Measurements from ENCODE around the gene MS4A12. TPM values are rescaled to one million over a fixed set of nuclear protein-coding genes. Genes with fewer than 3 reads are reported as not detected.

Gene MS4A12
- total RNA-seq, 2 donors from 2014 or later: not detected

DNA sequence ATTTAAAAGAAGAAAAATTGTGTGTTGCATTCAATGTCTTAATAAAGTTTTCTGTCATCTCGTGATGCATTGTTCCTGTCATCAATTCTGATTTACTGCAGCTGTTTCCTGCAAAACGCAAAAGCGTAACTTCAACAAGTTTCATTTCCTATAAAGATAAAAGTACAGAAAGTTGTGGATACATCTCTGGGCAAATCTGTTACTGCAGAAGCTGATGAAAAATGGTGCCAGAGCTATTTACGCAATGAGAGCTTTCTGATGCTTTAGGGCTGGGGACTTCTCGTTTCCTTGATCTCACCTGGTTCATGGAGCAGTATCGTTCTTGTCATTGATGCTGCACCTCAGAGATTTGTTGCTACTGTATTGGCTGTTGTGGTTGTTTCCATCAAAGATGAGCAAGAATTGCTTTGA, 15.5 kb upstream of the MS4A12 start:
- Histone ChIP-seq H3K4me1 (ENCODE audit: control insufficient read depth in 1 of 2, low read depth in 2 of 2) (no peaks in the 10 kb centered on the region), H3K9me3 (no peaks in the 10 kb centered on the region), H3K27me3 (replicated peaks; ENCODE audit: insufficient read depth) (no peaks in the 10 kb centered on the region), H3K4me3 (no peak overlapping the region), H3K36me3 (no peaks in the 10 kb centered on the region), H3K27ac (no peak overlapping the region)
- DNase-seq (ENCODE audit: low spot score) (no peak), ATAC-seq (ENCODE audit: insufficient number of reproducible peaks, low FRiP score, low read depth) (no peak)
- TF ChIP-seq, protein P1, sequence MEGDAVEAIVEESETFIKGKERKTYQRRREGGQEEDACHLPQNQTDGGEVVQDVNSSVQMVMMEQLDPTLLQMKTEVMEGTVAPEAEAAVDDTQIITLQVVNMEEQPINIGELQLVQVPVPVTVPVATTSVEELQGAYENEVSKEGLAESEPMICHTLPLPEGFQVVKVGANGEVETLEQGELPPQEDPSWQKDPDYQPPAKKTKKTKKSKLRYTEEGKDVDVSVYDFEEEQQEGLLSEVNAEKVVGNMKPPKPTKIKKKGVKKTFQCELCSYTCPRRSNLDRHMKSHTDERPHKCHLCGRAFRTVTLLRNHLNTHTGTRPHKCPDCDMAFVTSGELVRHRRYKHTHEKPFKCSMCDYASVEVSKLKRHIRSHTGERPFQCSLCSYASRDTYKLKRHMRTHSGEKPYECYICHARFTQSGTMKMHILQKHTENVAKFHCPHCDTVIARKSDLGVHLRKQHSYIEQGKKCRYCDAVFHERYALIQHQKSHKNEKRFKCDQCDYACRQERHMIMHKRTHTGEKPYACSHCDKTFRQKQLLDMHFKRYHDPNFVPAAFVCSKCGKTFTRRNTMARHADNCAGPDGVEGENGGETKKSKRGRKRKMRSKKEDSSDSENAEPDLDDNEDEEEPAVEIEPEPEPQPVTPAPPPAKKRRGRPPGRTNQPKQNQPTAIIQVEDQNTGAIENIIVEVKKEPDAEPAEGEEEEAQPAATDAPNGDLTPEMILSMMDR (IDR thresholded peaks at IDR 0.05): no peak

DNA sequence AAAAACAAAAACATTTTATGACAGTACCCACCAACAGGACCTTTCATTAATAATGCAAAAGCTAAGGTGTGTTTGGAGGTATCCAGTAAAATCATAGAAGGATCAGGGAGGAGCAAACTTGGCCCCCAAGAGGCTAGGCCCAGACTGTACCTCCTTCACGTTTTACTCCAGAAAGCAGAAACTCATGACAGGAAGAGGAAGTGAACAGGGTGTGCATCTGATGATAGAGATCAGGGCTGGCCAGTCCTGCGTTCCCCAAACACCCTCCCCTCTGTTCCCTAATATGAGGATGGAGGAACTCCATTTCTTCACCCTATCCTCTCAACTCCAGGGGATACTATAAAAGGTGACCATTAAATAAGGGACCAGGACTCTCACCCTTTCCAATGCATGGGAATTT, 10.2 kb upstream of the MS4A12 start:
- Histone ChIP-seq H3K9me3 (no peaks in the 10 kb centered on the region), H3K27me3 (replicated peaks; ENCODE audit: insufficient read depth) (no peaks in the 10 kb centered on the region), H3K4me1 (ENCODE audit: control insufficient read depth in 1 of 2, low read depth in 2 of 2) (no peaks in the 10 kb centered on the region), H3K4me3 (no peak overlapping the region), H3K27ac (no peak overlapping the region), H3K36me3 (no peaks in the 10 kb centered on the region)
- DNase-seq (ENCODE audit: low spot score) (no peak), ATAC-seq (ENCODE audit: insufficient number of reproducible peaks, low FRiP score, low read depth) (no peak)
- TF ChIP-seq, protein P1 (IDR thresholded peaks at IDR 0.05): no peak

DNA sequence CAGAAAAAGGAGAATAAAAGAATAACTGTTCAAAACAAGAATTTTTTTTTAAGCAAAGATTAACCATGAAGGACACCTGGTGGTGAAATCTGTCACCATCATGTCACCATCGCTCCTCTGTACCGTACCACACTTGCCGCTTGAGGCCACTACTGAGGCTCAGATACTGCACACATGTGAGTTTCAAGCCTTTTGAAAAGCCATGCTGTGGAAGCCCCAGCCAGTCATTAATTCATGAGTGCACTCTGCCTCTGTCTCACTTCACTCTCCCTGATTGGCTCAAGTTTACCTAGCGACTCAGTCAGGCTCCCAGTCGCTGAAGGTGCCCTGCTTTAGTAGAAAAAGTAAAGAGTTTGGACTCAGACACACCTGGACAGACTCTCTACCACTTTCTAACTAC, 6.6 kb upstream of the MS4A12 start:
- H3K27ac ChIP-seq: no peak overlapping the region
- H3K4me1 ChIP-seq (ENCODE audit: control insufficient read depth in 1 of 2, low read depth in 2 of 2): no peaks in the 10 kb centered on the region
- TF ChIP-seq, protein P1 (IDR thresholded peaks at IDR 0.05): no peak
- no peaks in the 10 kb centered on the region for H3K27me3 ChIP-seq (replicated peaks; ENCODE audit: insufficient read depth)
- H3K4me3 ChIP-seq: no peak overlapping the region
- DNase-seq (ENCODE audit: low spot score) (no peak), ATAC-seq (ENCODE audit: insufficient number of reproducible peaks, low FRiP score, low read depth) (no peak)
- no peaks in the 10 kb centered on the region for H3K36me3 ChIP-seq
- no peaks in the 10 kb centered on the region for H3K9me3 ChIP-seq

DNA sequence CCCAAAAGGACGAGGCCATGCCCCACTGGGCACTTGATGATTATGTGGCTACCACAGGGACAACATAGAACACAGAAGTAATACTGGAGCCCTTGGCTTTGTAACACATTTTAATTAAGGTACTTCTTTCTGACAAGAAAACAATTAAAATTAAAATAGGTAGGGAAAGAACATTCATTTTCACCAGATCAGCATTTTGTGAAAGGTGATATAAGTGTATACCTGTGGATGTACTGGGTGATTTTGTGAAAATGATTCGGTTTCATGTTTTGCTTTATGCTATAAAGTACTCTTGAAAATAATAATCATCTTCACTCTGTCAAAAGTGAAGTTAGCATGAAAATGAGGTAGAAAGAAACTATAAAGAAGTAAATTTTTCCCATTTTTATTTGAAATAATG, 876 bp downstream of the MS4A12 start:
- Histone ChIP-seq H3K9me3 (no peaks in the 10 kb centered on the region), H3K36me3 (no peaks in the 10 kb centered on the region), H3K27ac (no peak overlapping the region), H3K4me1 (ENCODE audit: control insufficient read depth in 1 of 2, low read depth in 2 of 2) (no peaks in the 10 kb centered on the region), H3K27me3 (replicated peaks; ENCODE audit: insufficient read depth) (peaks cover 4% of the 10 kb centered on the region), H3K4me3 (no peak overlapping the region)
- ATAC-seq (ENCODE audit: insufficient number of reproducible peaks, low FRiP score, low read depth) (no peak), DNase-seq (ENCODE audit: low spot score) (no peak)
- TF ChIP-seq, protein P1 (IDR thresholded peaks at IDR 0.05): no peak

DNA sequence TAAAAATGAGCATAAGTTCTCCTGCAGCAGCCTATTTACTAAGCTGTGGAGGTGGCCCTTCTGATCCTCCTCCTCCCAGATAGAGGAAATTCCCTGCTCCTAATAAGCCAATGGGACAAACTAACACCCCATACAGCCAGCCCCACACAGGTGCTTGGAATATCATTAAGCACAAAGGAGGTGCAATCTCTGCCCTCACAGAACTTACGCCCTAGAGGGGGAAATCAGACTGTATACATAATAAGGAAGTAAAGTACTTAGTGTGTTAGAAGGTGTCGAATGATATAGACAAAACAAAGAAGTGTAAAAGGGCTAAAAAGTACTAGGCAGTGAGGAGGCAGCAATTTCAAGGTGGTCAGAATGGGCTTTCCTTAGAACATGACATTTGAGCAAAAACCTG, 5.8 kb downstream of the MS4A12 start:
- ATAC-seq (ENCODE audit: insufficient number of reproducible peaks, low FRiP score, low read depth) (no peak), DNase-seq (ENCODE audit: low spot score) (no peak)
- H3K27me3 ChIP-seq (replicated peaks; ENCODE audit: insufficient read depth): peaks cover 4% of the 10 kb centered on the region
- no peaks in the 10 kb centered on the region for H3K4me1 ChIP-seq (ENCODE audit: control insufficient read depth in 1 of 2, low read depth in 2 of 2)
- H3K4me3 ChIP-seq: no peak overlapping the region
- TF ChIP-seq, protein P1 (IDR thresholded peaks at IDR 0.05): no peak
- H3K9me3 ChIP-seq: no peaks in the 10 kb centered on the region
- H3K27ac ChIP-seq: no peak overlapping the region
- H3K36me3 ChIP-seq: no peaks in the 10 kb centered on the region

Data from thoracic aorta (tissue), 2 donors.